H9 (cell line): ENCODE data around the gene VAV3. TPM values are rescaled to one million over a fixed set of nuclear protein-coding genes. Genes with fewer than 3 reads are reported as not detected.

Experiments
- DNase-seq: peaks from one replicate; pipeline ENCODE4 v3.0.0-alpha.2; 2017
- H2AFZ ChIP-seq: one replicate; pipeline ENCODE4 v1.6.1; 2013; ENCODE audit warnings: mild to moderate bottlenecking, low read length, control low read depth, moderate library complexity
- H2AK5ac ChIP-seq: 2 replicates; pipeline ENCODE4 v1.6.1; 2013; ENCODE audit warnings: low read length, control low read depth, mixed read lengths; ENCODE audit not compliant: insufficient read length
- H2BK120ac ChIP-seq: one replicate; pipeline ENCODE4 v1.6.1; 2013; ENCODE audit warnings: low read depth, mild to moderate bottlenecking, low read length, control low read depth, inconsistent platforms; ENCODE audit not compliant: poor library complexity, severe bottlenecking
- H2BK12ac ChIP-seq: 2 replicates; pipeline ENCODE4 v1.6.1; 2013; ENCODE audit warnings: low read length, control low read depth, mixed read lengths, low read depth; ENCODE audit not compliant: insufficient read length
- H2BK15ac ChIP-seq: 2 replicates; pipeline ENCODE4 v1.6.1; 2013; ENCODE audit warnings: low read depth, low read length, control low read depth
- H2BK20ac ChIP-seq: one replicate; pipeline ENCODE4 v1.6.1; 2013; ENCODE audit warnings: low read depth, mild to moderate bottlenecking, low read length, control low read depth, inconsistent platforms; ENCODE audit not compliant: poor library complexity, severe bottlenecking
- H2BK5ac ChIP-seq: 2 replicates; pipeline ENCODE4 v1.6.1; 2013; ENCODE audit warnings: low read length, control low read depth, mixed read lengths; ENCODE audit not compliant: insufficient read length
- H3K14ac ChIP-seq: 2 replicates; pipeline ENCODE4 v1.6.1; 2013; ENCODE audit warnings: low read length, control low read depth; ENCODE audit not compliant: insufficient read depth
- H3K18ac ChIP-seq: 2 replicates; pipeline ENCODE4 v1.6.1; 2013; ENCODE audit warnings: low read depth, mild to moderate bottlenecking, mixed read lengths, low read length, control low read depth; ENCODE audit not compliant: insufficient read length
- H3K23ac ChIP-seq: 2 replicates; pipeline ENCODE4 v1.6.1; 2013; ENCODE audit warnings: low read length, control low read depth, mixed read lengths, low read depth; ENCODE audit not compliant: insufficient read length
- H3K23me2 ChIP-seq: 2 replicates; pipeline ENCODE4 v1.6.1; 2013; ENCODE audit warnings: low read depth, mild to moderate bottlenecking, mixed read lengths, low read length, control low read depth; ENCODE audit not compliant: insufficient read length, poor library complexity, severe bottlenecking
- H3K27ac ChIP-seq: 2 replicates; pipeline ENCODE4 v1.5.1; 2013; ENCODE audit warnings: low read length, control low read depth, mixed read lengths, low read depth; ENCODE audit not compliant: insufficient read length
- H3K27me3 ChIP-seq: 2 replicates; pipeline ENCODE4 v1.6.1; 2013; ENCODE audit warnings: low read length, control low read depth, inconsistent platforms; ENCODE audit not compliant: insufficient read depth
- H3K4ac ChIP-seq: 2 replicates; pipeline ENCODE4 v1.6.1; 2013; ENCODE audit warnings: low read depth, mild to moderate bottlenecking, control low read depth, inconsistent platforms, low read length, moderate library complexity
- H3K4me1 ChIP-seq: 2 replicates; pipeline ENCODE4 v1.6.1; 2013; ENCODE audit warnings: low read length, control low read depth, inconsistent platforms; ENCODE audit not compliant: insufficient read depth
- H3K4me2 ChIP-seq: 2 replicates; pipeline ENCODE4 v1.6.1; 2013; ENCODE audit warnings: low read length, control low read depth, mixed read lengths; ENCODE audit not compliant: insufficient read length, insufficient read depth
- H3K56ac ChIP-seq: 2 replicates; pipeline ENCODE4 v1.6.1; 2013; ENCODE audit warnings: low read depth, mild to moderate bottlenecking, mixed read lengths, low read length, control low read depth; ENCODE audit not compliant: insufficient read length
- H3K79me1 ChIP-seq: 2 replicates; pipeline ENCODE4 v1.6.1; 2013; ENCODE audit warnings: low read depth, mild to moderate bottlenecking, moderate library complexity, low read length, control low read depth, inconsistent platforms; ENCODE audit not compliant: insufficient read depth, poor library complexity, severe bottlenecking
- H3K79me2 ChIP-seq: 2 replicates; pipeline ENCODE4 v1.6.1; 2013; ENCODE audit warnings: low read length, control low read depth, inconsistent platforms; ENCODE audit not compliant: insufficient read depth
- H3K9ac ChIP-seq: 2 replicates; pipeline ENCODE4 v1.6.1; 2013; ENCODE audit warnings: low read length, control low read depth, mixed read lengths; ENCODE audit not compliant: insufficient read length; ENCODE audit errors: extremely low read depth
- H3K9me3 ChIP-seq: one replicate; pipeline ENCODE4 v1.6.1; 2013; ENCODE audit warnings: low read depth, low read length, inconsistent platforms; ENCODE audit not compliant: control insufficient read depth
- H3T11ph ChIP-seq: one replicate; pipeline ENCODE4 v1.6.1; 2013; ENCODE audit warnings: mild to moderate bottlenecking, low read length, control low read depth, inconsistent platforms
- H4K20me1 ChIP-seq: one replicate; pipeline ENCODE4 v1.6.1; 2013; ENCODE audit not compliant: control insufficient read depth, insufficient read length, insufficient read depth
- H4K5ac ChIP-seq: 2 replicates; pipeline ENCODE4 v1.6.1; 2013; ENCODE audit warnings: low read depth, mild to moderate bottlenecking, mixed read lengths, low read length, control low read depth; ENCODE audit not compliant: insufficient read length
- H4K8ac ChIP-seq: replicated peaks from 2 replicates; pipeline ENCODE4 v1.6.1; 2013; ENCODE audit warnings: low read length, control low read depth, mixed read lengths, low read depth; ENCODE audit not compliant: insufficient read length
- H4K91ac ChIP-seq: 2 replicates; pipeline ENCODE4 v1.6.1; 2013; ENCODE audit warnings: low read depth, mild to moderate bottlenecking, moderate library complexity, mixed read lengths, low read length, control low read depth; ENCODE audit not compliant: insufficient read length
- H3K27ac Mint-ChIP-seq, 3 experiments: 2 replicates in 2 of 3; 3 replicates in 1 of 3; pipeline ENCODE4 v1.8.0; 2020 to 2021; ENCODE audit warnings: mixed read lengths in 3 of 3, mild to moderate bottlenecking in 1 of 3, moderate library complexity in 1 of 3
- H3K27me3 Mint-ChIP-seq: 2 replicates; pipeline ENCODE4 v1.8.0; 2021; ENCODE audit warnings: low read depth, mild to moderate bottlenecking, moderate library complexity, mixed read lengths
- H3K36me3 Mint-ChIP-seq, 3 experiments: 2 replicates in 2 of 3; 3 replicates in 1 of 3; pipeline ENCODE4 v1.8.0; 2020 to 2021; ENCODE audit warnings: low read depth in 3 of 3, mixed read lengths in 3 of 3; ENCODE audit not compliant: insufficient read depth in 1 of 3
- H3K4me1 Mint-ChIP-seq, 2 experiments: 2 replicates each; pipeline ENCODE4 v1.8.0; 2020; ENCODE audit warnings: mixed read lengths in 2 of 2
- H3K4me3 Mint-ChIP-seq, 2 experiments: 2 replicates in 1 of 2; 3 replicates in 1 of 2; pipeline ENCODE4 v1.8.0; 2020 to 2021; ENCODE audit warnings: mild to moderate bottlenecking in 2 of 2, mixed read lengths in 2 of 2, moderate library complexity in 1 of 2
- H3K9me3 Mint-ChIP-seq, 2 experiments: 2 replicates in 1 of 2; 3 replicates in 1 of 2; pipeline ENCODE4 v1.8.0; 2020; ENCODE audit warnings: mild to moderate bottlenecking in 2 of 2, mixed read lengths in 2 of 2, moderate library complexity in 1 of 2
- CTCF ChIP-seq: fragments of 200-600 bp; sonication (generic); conservative IDR thresholded peaks from 3 replicates; pipeline ENCODE4 v1.8.0; 2021; ENCODE audit warnings: antibody characterized with exemption, mild to moderate bottlenecking
- WGBS: extraction: QIAGEN DNeasy Blood & Tissue Kit; methylation state at CpG from one replicate; pipeline ENCODE4 v1.1.7; 2013; ENCODE audit warnings: missing lambda C conversion rate, low lambda C conversion rate, mixed read lengths; ENCODE audit not compliant: insufficient read length; ENCODE audit errors: extremely low coverage; 5-methylcytosine and 5-hydroxymethylcytosine counted together
- total RNA-seq: library from RNA; stranded (reverse); gene quantifications from 2 replicates; pipeline ENCODE4 v1.2.1, GENCODE V29; 2021

The VAV3 gene
- total RNA-seq, 1 experiment from 2014 or later: 5.1 TPM

GRCh38 chr1:107966550-107966949, 1.6 kb upstream of the VAV3 start:
- Histone ChIP-seq H3K27me3 (no peaks in the 10 kb centered on the region; the same call in 1 of the 2 replicates), H2AK5ac (no peak overlapping the region), H3K23ac (no peak overlapping the region), H2AFZ (no peak overlapping the region), H3K18ac (no peak overlapping the region), H3K14ac (no peak overlapping the region), H3K9me3 (no peaks in the 10 kb centered on the region), H3K4me2 (no peak overlapping the region), H3K79me2 (no peaks in the 10 kb centered on the region), H3K4me1 (no peaks in the 10 kb centered on the region; the same call in none of the 2 replicates), H3K9ac (no peak overlapping the region), H2BK120ac (no peak overlapping the region), H3K56ac (no peak overlapping the region), H2BK12ac (no peak overlapping the region), H3K79me1 (no peaks in the 10 kb centered on the region), H3T11ph (no peak overlapping the region), H3K4ac (no peak overlapping the region), H3K23me2 (peaks cover 16% of the 10 kb centered on the region), H2BK15ac (no peak overlapping the region), H4K91ac (no peak overlapping the region), H2BK5ac (no peak overlapping the region), H4K8ac (no peak overlapping the region), H4K5ac (no peak overlapping the region), H2BK20ac (no peak overlapping the region), H3K27ac (no peak overlapping the region), H4K20me1 (no peaks in the 10 kb centered on the region)
- Mint-ChIP-seq H3K4me1 (peaks cover 13 to 21% of the 10 kb centered on the region in 2 experiments), H3K27ac (no peak overlapping the region), H3K4me3 (0 out of 5 replicates have a peak overlapping the region, but pooled peaks of 1 of the 2 experiments have one; percentile 17), H3K36me3 (no peaks in the 10 kb centered on the region), H3K9me3 (no peaks in the 10 kb centered on the region), H3K27me3 (peaks cover 19% of the 10 kb centered on the region)
- WGBS: no CpG with 5 or more reads among the region's 8 CpGs
- no peak for DNase-seq
- no peak for TF ChIP-seq CTCF
